Activated CD4-positive, alpha-beta T cell treated with anti-CD3 and anti-CD28 coated beads for 36 hours (primary cell): ENCODE results near the gene TIMM13. TPM values are rescaled to one million over a fixed set of nuclear protein-coding genes. Genes with fewer than 3 reads are reported as not detected.

Experiments used
- ATAC-seq: fragments of 200-7000 bp; cut with Tn5 transposase; one replicate; pipeline ENCODE4 v1.10.0; 2021; ENCODE audit warnings: mild to moderate bottlenecking, moderate library complexity
- CTCF ChIA-PET: fragments of 350-600 bp; sonication (Branson Sonifier 250); formaldehyde crosslinking; loops from one replicate; lab custom pipeline; 2021; ENCODE audit warnings: antibody characterized with exemption; lab: Charles Lee
- POLR2A ChIA-PET: fragments of 350-600 bp; sonication (Branson Sonifier 250); formaldehyde crosslinking; loops from one replicate; lab custom pipeline; 2021; ENCODE audit warnings: antibody characterized with exemption, inconsistent platforms; lab: Charles Lee
- DNase-seq: peaks from one replicate; pipeline ENCODE4 v3.0.0-alpha.2; 2020
- H3K27ac Mint-ChIP-seq: one replicate; pipeline ENCODE4 v1.8.0; 2021; ENCODE audit warnings: mixed read lengths
- H3K27me3 Mint-ChIP-seq: one replicate; pipeline ENCODE4 v1.8.0; 2021; ENCODE audit warnings: mixed read lengths
- H3K36me3 Mint-ChIP-seq: one replicate; pipeline ENCODE4 v1.8.0; 2021; ENCODE audit warnings: low read depth, mixed read lengths
- H3K4me1 Mint-ChIP-seq: one replicate; pipeline ENCODE4 v1.8.0; 2021; ENCODE audit warnings: mixed read lengths
- H3K4me3 Mint-ChIP-seq: one replicate; pipeline ENCODE4 v1.8.0; 2021; ENCODE audit warnings: mild to moderate bottlenecking, moderate library complexity, mixed read lengths
- H3K9me3 Mint-ChIP-seq: one replicate; pipeline ENCODE4 v1.8.0; 2021; ENCODE audit warnings: low read depth, mixed read lengths
- intact Hi-C, 2 experiments: fragments of 100-400 bp; cut with DNase I in 1 of 2; cut with micrococcal nuclease in 1 of 2; formaldehyde crosslinking; loops; one replicate each; pipeline versions ENCODE4 v1.14.2 to v1.15.1; 2022 to 2024; cut with DNase I, micrococcal nuclease
- total RNA-seq, 2 experiments: library from RNA; stranded (reverse); gene quantifications; one replicate each; pipeline ENCODE4 v1.2.3, GENCODE V29; 2021

The TIMM13 gene
- total RNA-seq, 2 experiments from 2014 or later, result 70.7 to 104 TPM

GRCh38 chr19:2441096-2441752, 13.8 kb upstream of the TIMM13 start:
- no peak for ATAC-seq
- no peak overlapping the region for H3K27ac Mint-ChIP-seq
- intact Hi-C loops, result no loop called here
- no peak overlapping the region for H3K4me3 Mint-ChIP-seq
- peaks cover under 1% of the 10 kb centered on the region for H3K4me1 Mint-ChIP-seq
- CTCF ChIA-PET, result interaction anchor here (0.6 kb wide), 1 partner anchor 45 kb away, joined by 3 read pairs; no protein-coding TSS in a partner anchor
- DNase-seq, result no peak
- peaks cover 14% of the 10 kb centered on the region for H3K36me3 Mint-ChIP-seq
- no peaks in the 10 kb centered on the region for H3K27me3 Mint-ChIP-seq
- POLR2A ChIA-PET, result interaction anchor here (1.7 kb wide), 1 partner anchor 13 kb away, joined by 4 read pairs; no protein-coding TSS in a partner anchor
- H3K9me3 Mint-ChIP-seq, result no peaks in the 10 kb centered on the region

- POLR2A ChIA-PET, result no interaction called here
- Mint-ChIP-seq H3K9me3 (no peaks in the 10 kb centered on the region), H3K4me1 (no peaks in the 10 kb centered on the region), H3K27ac (no peak overlapping the region), H3K27me3 (no peaks in the 10 kb centered on the region), H3K4me3 (no peak overlapping the region), H3K36me3 (peaks cover 16% of the 10 kb centered on the region)
- DNase-seq (no peak), ATAC-seq (no peak)
- intact Hi-C loops, result no loop called here
- CTCF ChIA-PET, result interaction anchor here (0.6 kb wide), 1 partner anchor 45 kb away, joined by 3 read pairs; no protein-coding TSS in a partner anchor
Observed at GRCh38 chr19:2440515-2440914, 13.1 kb upstream of the TIMM13 start.

- Mint-ChIP-seq H3K4me1 (no peaks in the 10 kb centered on the region), H3K27me3 (no peaks in the 10 kb centered on the region), H3K9me3 (no peaks in the 10 kb centered on the region), H3K4me3 (no peak overlapping the region), H3K27ac (no peak overlapping the region), H3K36me3 (peaks cover 17% of the 10 kb centered on the region)
- DNase-seq (no peak), ATAC-seq (no peak)
- ChIA-PET CTCF (no interaction called here), POLR2A (interaction anchor here (0.6 kb wide), 2 partner anchors 10 to 199 kb away, joined by 3 read pairs; no protein-coding TSS in a partner anchor)
- intact Hi-C loops, result no loop called here
Observed at GRCh38 chr19:2438178-2438577, 10.8 kb upstream of the TIMM13 start.

GRCh38 chr19:2436926-2437325, 9.5 kb upstream of the TIMM13 start:
- Mint-ChIP-seq H3K4me3 (no peak overlapping the region), H3K27ac (no peak overlapping the region), H3K4me1 (no peaks in the 10 kb centered on the region), H3K36me3 (peaks cover 23% of the 10 kb centered on the region), H3K27me3 (no peaks in the 10 kb centered on the region), H3K9me3 (no peaks in the 10 kb centered on the region)
- ATAC-seq, result no peak
- DNase-seq, result no peak
- POLR2A ChIA-PET, result no interaction called here
- intact Hi-C loops, result no loop called here
- CTCF ChIA-PET, result interaction anchor here (1.0 kb wide), 1 partner anchor 9 kb away, joined by 4 read pairs; the partner anchor contains the start of gene TIMM13

DNA sequence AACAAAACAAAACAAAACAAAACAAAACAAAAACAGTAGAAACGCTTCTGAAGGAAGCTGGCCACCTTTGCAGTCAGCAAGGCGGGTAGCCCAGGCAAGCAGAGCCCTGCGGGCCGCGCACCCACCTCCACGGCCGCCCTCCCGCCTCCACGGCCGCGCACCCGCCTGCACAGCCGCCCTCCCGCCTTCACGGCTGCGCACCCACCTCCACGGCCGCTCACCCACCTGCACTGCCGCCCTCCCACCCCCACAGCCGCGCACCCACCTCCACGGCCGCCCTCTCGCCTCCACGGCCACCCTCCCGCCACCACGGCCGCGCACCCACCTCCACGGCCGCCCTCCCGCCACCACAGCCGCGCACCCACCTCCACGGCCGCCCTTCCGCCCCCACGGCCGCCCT, 9.0 kb upstream of the TIMM13 start:
- POLR2A ChIA-PET, result no interaction called here
- no peak for DNase-seq
- H3K27me3 Mint-ChIP-seq, result no peaks in the 10 kb centered on the region
- peaks cover 28% of the 10 kb centered on the region for H3K36me3 Mint-ChIP-seq
- no peaks in the 10 kb centered on the region for H3K9me3 Mint-ChIP-seq
- no peak overlapping the region for H3K4me3 Mint-ChIP-seq
- no peak overlapping the region for H3K27ac Mint-ChIP-seq
- intact Hi-C loops, result no loop called here
- no peak for ATAC-seq
- CTCF ChIA-PET, result interaction anchor here (1.0 kb wide), 1 partner anchor 9 kb away, joined by 4 read pairs; the partner anchor contains the start of gene TIMM13
- no peaks in the 10 kb centered on the region for H3K4me1 Mint-ChIP-seq

DNA sequence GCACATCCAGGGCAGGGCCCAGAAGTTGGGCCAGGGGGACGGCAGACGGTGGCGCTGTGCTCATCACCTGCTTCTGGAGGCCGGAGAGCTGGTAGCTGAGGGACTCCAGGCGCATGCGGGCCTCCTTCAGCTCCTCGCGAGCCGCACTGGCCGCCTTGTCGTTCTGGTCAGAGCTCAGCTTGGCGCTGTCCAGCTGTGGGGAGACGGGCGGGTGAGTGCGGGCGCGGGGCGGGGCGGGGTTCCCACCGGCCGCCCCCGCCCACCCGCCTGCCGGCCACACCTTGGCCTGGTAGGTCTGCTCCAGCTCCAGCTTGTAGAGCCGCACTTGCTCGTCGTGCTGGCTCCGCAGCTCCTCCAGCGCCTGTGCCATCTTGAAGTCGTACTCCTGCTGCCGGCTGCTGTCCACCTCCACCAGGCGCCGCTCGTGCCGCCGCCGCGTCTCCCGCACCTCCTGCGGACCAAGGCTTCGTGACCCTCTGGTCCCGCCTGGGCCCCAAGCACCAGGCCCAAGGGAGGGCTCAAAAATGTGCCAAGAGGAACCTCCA, 7.4 kb upstream of the TIMM13 start:
- ChIA-PET CTCF (no interaction called here), POLR2A (no interaction called here)
- no peak overlapping the region for H3K27ac Mint-ChIP-seq
- no peak for DNase-seq
- no peak overlapping the region for H3K4me3 Mint-ChIP-seq
- ATAC-seq, result no peak
- H3K36me3 Mint-ChIP-seq, result peaks cover 28% of the 10 kb centered on the region
- intact Hi-C loops, result no loop called here
- H3K4me1 Mint-ChIP-seq, result no peaks in the 10 kb centered on the region
- H3K27me3 Mint-ChIP-seq, result no peaks in the 10 kb centered on the region
- no peaks in the 10 kb centered on the region for H3K9me3 Mint-ChIP-seq

DNA sequence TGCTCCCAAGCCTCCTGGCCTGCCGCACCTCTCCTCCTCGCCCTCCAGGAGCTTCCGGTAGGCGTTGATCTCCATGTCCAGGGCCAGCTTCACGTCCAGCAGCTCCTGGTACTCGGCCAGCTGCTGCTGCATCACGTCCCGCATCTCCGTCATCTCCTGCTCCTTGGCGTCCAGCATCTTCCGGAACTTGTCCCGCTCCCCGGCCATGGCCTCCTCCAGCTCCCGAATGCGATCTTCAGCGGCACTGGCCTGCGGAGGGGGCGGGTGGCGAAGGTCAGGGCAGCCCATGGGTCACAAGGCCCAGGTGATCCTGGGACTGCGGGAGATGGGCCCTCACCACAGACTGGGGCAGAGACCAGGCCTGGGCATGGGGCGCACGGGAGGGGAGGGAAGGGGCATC, 6.9 kb upstream of the TIMM13 start:
- POLR2A ChIA-PET, result no interaction called here
- CTCF ChIA-PET, result no interaction called here
- Mint-ChIP-seq H3K27ac (no peak overlapping the region), H3K9me3 (no peaks in the 10 kb centered on the region), H3K4me1 (no peaks in the 10 kb centered on the region), H3K27me3 (no peaks in the 10 kb centered on the region), H3K36me3 (peaks cover 28% of the 10 kb centered on the region), H3K4me3 (no peak overlapping the region)
- intact Hi-C loops, result no loop called here
- ATAC-seq (no peak), DNase-seq (no peak)

GRCh38 chr19:2433854-2434253, 6.5 kb upstream of the TIMM13 start:
- DNase-seq (no peak), ATAC-seq (no peak)
- Mint-ChIP-seq H3K36me3 (peaks cover 28% of the 10 kb centered on the region), H3K27ac (no peak overlapping the region), H3K9me3 (no peaks in the 10 kb centered on the region), H3K4me3 (no peak overlapping the region), H3K4me1 (no peaks in the 10 kb centered on the region), H3K27me3 (no peaks in the 10 kb centered on the region)
- intact Hi-C loops, result no loop called here
- ChIA-PET POLR2A (no interaction called here), CTCF (no interaction called here)

- Mint-ChIP-seq H3K4me1 (peaks cover 3% of the 10 kb centered on the region), H3K27ac (no peak overlapping the region), H3K4me3 (no peak overlapping the region), H3K36me3 (peaks cover 30% of the 10 kb centered on the region), H3K27me3 (no peaks in the 10 kb centered on the region), H3K9me3 (no peaks in the 10 kb centered on the region)
- POLR2A ChIA-PET, result no interaction called here
- ATAC-seq, result no peak
- CTCF ChIA-PET, result no interaction called here
- DNase-seq, result no peak
- intact Hi-C loops, result no loop called here
Observed at GRCh38 chr19:2432131-2432848, 4.9 kb upstream of the TIMM13 start.

DNA sequence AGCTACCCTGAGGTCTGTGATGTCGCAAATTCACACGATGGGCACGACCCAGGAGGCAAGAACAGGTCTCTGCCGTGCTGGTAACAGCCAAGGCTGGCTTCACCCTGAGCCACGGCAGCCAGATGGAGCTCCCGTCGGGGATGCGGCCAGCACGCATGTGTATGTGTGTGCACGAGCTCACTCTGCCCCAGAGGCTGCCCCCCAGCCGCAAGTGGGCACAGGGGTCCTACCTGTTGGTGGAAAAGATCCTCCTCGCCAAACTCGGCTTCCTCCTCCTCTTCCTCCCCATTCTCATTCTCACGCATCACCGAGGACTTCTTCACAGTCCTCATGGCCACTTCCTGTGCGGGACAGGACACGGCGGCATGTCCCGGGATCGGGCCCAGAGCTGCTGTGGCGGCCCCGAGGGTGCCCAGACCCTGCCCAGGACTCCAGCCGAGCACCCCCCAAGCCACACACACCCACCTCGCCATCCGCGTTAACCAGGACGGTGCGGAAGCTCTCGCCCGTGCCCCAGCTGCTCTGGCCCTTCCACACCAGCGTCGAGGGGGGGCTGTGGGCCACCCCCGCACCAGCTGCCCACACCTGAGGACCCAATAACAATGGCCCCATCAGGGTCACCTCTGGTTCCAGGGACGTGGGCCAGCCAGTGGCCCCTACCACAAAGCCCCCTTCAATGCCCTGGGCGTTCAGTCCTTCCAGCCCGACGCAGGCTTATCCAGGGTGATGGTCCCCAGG, 4.1 kb upstream of the TIMM13 start:
- Mint-ChIP-seq H3K36me3 (peaks cover 32% of the 10 kb centered on the region), H3K27ac (no peak overlapping the region), H3K27me3 (no peaks in the 10 kb centered on the region), H3K4me1 (peaks cover 4% of the 10 kb centered on the region), H3K9me3 (no peaks in the 10 kb centered on the region), H3K4me3 (no peak overlapping the region)
- intact Hi-C loops, result no loop called here
- POLR2A ChIA-PET, result no interaction called here
- ATAC-seq (no peak), DNase-seq (no peak)
- CTCF ChIA-PET, result no interaction called here

DNA sequence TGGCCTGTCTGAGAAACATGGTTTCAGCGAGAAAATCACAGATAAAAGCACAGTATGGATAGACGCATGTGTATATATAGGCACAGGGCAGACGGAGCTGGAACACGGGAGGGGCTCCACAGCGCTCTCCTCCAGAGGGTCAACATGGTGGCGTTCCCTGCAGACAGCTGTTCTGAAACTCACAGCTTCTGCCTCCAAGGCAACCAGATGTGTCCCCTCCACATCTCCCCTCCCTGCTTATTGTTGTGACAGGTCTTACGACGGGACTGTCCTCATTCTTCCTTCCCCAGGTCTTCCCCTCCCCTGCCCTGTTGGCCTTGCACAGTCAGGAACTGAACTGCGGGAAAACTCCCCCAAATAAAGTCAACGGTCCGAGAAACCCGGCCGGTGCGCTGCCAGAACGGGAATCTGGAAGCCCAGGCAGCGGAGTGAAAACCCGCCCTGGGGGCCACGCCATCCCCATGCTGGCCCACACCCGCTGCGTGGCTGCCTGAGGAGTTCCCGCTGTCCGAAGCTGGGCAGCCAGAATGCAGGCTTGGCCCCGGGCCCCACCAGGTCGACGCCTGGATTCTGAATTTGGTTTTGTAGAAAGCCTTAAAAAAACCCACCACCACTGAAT, 2.6 kb upstream of the TIMM13 start:
- Mint-ChIP-seq H3K36me3 (peaks cover 28% of the 10 kb centered on the region), H3K4me3 (no peak overlapping the region), H3K9me3 (no peaks in the 10 kb centered on the region), H3K27ac (no peak overlapping the region), H3K4me1 (peaks cover 5% of the 10 kb centered on the region), H3K27me3 (no peaks in the 10 kb centered on the region)
- intact Hi-C loops, result no loop called here
- ChIA-PET POLR2A (interaction anchor here (0.6 kb wide), 1 partner anchor 47 kb away, joined by 3 read pairs; no protein-coding TSS in a partner anchor), CTCF (no interaction called here)
- ATAC-seq (no peak), DNase-seq (no peak)
